ENCODE results near the gene TESMIN.

GRCh38 chr11:68763926-68764657 lies 12.8 kb upstream of the TESMIN start:
- TF ChIP-seq CTCF (IDR thresholded peaks at IDR 0.05): no peak
- TF ChIP-seq EP300 (IDR thresholded peaks at IDR 0.05): no peak
- no peak for TF ChIP-seq POLR2AphosphoS5 (IDR thresholded peaks at IDR 0.05)

Measured in upper lobe of left lung (tissue), 4 donors.